Gastroesophageal sphincter (tissue), 3 donors: Measurements from ENCODE around the gene CHCT1.

Experiments used
- CTCF ChIP-seq, 4 experiments: fragments of 200-600 bp in 2 of 4; fragments of 450-650 bp in 2 of 4; sonication (generic) in 1 of 4; IDR thresholded peaks; one replicate each; pipeline ENCODE4 v1.5.1; 2017 to 2019; ENCODE audit warnings: antibody characterized with exemption in 4 of 4, mild to moderate bottlenecking in 2 of 4, moderate library complexity in 2 of 4
- POLR2AphosphoS5 ChIP-seq: sonication (generic); formaldehyde crosslinking; IDR thresholded peaks from one replicate; pipeline ENCODE4 v1.6.1; 2017; ENCODE audit warnings: antibody characterized with exemption

- no peak for TF ChIP-seq POLR2AphosphoS5
- TF ChIP-seq CTCF (IDR thresholded peaks at IDR 0.05), result no peak
Measured at GRCh38 chr17:60412701-60413100, 9.6 kb upstream of the CHCT1 start.
